Keratinocyte (primary cell): ENCODE results near the gene SELE. TPM values are rescaled to one million over a fixed set of nuclear protein-coding genes. Genes with fewer than 3 reads are reported as not detected.

ENCODE experiments used
- DNase-seq: peaks from one replicate; pipeline ENCODE4 v3.0.0-alpha.2; 2011; ENCODE audit warnings: low read depth, missing footprints, low spot score
- FAIRE-seq: peaks from 2 replicates; lab custom pipeline; 2011; peaks lifted over from hg19 to GRCh38; lab: Jason Lieb, UNC
- H2AFZ ChIP-seq: 2 replicates; pipeline ENCODE4 v1.6.0; 2012; ENCODE audit warnings: low read length, control low read depth, inconsistent platforms; ENCODE audit not compliant: control insufficient read depth
- H3K27ac ChIP-seq: 2 replicates; pipeline ENCODE4 v1.5.1; 2011; ENCODE audit warnings: low read length; ENCODE audit not compliant: control insufficient read depth, insufficient read depth
- H3K27me3 ChIP-seq: 3 replicates; pipeline ENCODE4 v1.6.0; 2011; ENCODE audit warnings: low read length; ENCODE audit not compliant: control insufficient read depth, insufficient read depth; ENCODE audit errors: extremely low read depth
- H3K36me3 ChIP-seq, 2 experiments: 2 replicates in 1 of 2; 3 replicates in 1 of 2; pipeline ENCODE4 v1.5.1; 2011; ENCODE audit warnings: low read length in 2 of 2, mild to moderate bottlenecking in 1 of 2; ENCODE audit not compliant: control insufficient read depth in 2 of 2, insufficient read depth in 2 of 2; ENCODE audit errors: extremely low read depth in 1 of 2
- H3K4me1 ChIP-seq: 3 replicates; pipeline ENCODE4 v1.5.1; 2011; ENCODE audit warnings: low read length; ENCODE audit not compliant: control insufficient read depth, insufficient read depth; ENCODE audit errors: extremely low read depth
- H3K4me2 ChIP-seq: 3 replicates; pipeline ENCODE4 v1.6.0; 2011; ENCODE audit warnings: low read depth, low read length; ENCODE audit not compliant: control insufficient read depth, insufficient read depth; ENCODE audit errors: extremely low read depth
- H3K4me3 ChIP-seq, 3 experiments: fragments of 200-600 bp in 1 of 3; sonication (generic) in 1 of 3; 2 replicates in 2 of 3; 3 replicates in 1 of 3; pipeline ENCODE4 v1.5.1; 2011 to 2016; ENCODE audit warnings: low read length in 3 of 3, mild to moderate bottlenecking in 3 of 3, control low read depth in 2 of 3, inconsistent platforms in 1 of 3, low read depth in 1 of 3, mixed read lengths in 1 of 3, mixed run types in 1 of 3, moderate library complexity in 1 of 3; ENCODE audit not compliant: control insufficient read depth in 2 of 3, insufficient read depth in 2 of 3; ENCODE audit errors: extremely low read depth in 1 of 3
- H3K79me2 ChIP-seq: 2 replicates; pipeline ENCODE4 v1.6.0; 2012; ENCODE audit warnings: low read length; ENCODE audit not compliant: control insufficient read depth, insufficient read depth
- H3K9ac ChIP-seq: 3 replicates; pipeline ENCODE4 v1.6.0; 2011; ENCODE audit warnings: low read length; ENCODE audit not compliant: control insufficient read depth, insufficient read depth; ENCODE audit errors: extremely low read depth
- H3K9me1 ChIP-seq: 3 replicates; pipeline ENCODE4 v1.6.0; 2011; ENCODE audit warnings: low read length; ENCODE audit not compliant: control insufficient read depth, insufficient read depth; ENCODE audit errors: extremely low read depth
- H3K9me3 ChIP-seq: 2 replicates; pipeline ENCODE4 v1.5.1; 2012; ENCODE audit warnings: low read depth, low read length; ENCODE audit not compliant: control insufficient read depth
- H4K20me1 ChIP-seq: 3 replicates; pipeline ENCODE4 v1.6.0; 2011; ENCODE audit warnings: low read length; ENCODE audit not compliant: control insufficient read depth, insufficient read depth; ENCODE audit errors: extremely low read depth
- EZH2 ChIP-seq: IDR thresholded peaks from one replicate; pipeline ENCODE4 v1.6.1; 2012; ENCODE audit warnings: inconsistent platforms, mild to moderate bottlenecking, low read length, moderate library complexity
- dilution Hi-C: fragments of 300-500 bp; cut with MboI; formaldehyde crosslinking; loops from one replicate; pipeline ENCODE4 v1.7.0; 2020; ENCODE audit warnings: low sequenced_read_pairs; ENCODE audit not compliant: extremely low pct_ligation_motif_present
- polyA plus RNA-seq, 5 experiments: library from polyadenylated mRNA; depleted of rRNA in 3 of 5; stranded (reverse) in 3 of 5; stranded (forward) in 1 of 5; unstranded in 1 of 5; fragments of >200 nt; gene quantifications; 1 replicate in 1 of 5; 2 replicates in 3 of 5; 3 replicates in 1 of 5; pipeline versions ENCODE4 v1.2.1 to v1.2.3, GENCODE V29; 2011 to 2012; ENCODE audit warnings: missing spikeins in 2 of 5, low read depth in 1 of 5, low replicate concordance in 1 of 5
- TF ChIP-seq, protein P1 (sequence below), 3 experiments: IDR thresholded peaks in 1 of 3; conservative IDR thresholded peaks in 1 of 3; optimal IDR thresholded peaks in 1 of 3; 2 replicates in 2 of 3; 3 replicates in 1 of 3; pipeline versions ENCODE3 to v1.5.1; 2011; ENCODE audit warnings: low read length in 3 of 3, mild to moderate bottlenecking in 3 of 3, moderate library complexity in 2 of 3, control low read depth in 1 of 3, inconsistent platforms in 1 of 3; ENCODE audit not compliant: insufficient read depth in 2 of 3; ENCODE audit errors: extremely low read depth in 1 of 3

The SELE gene
- polyA plus RNA-seq, 1 donor (not counting 4 experiments of a cell fraction or from before 2014, with no cell fraction given) = not detected

DNA sequence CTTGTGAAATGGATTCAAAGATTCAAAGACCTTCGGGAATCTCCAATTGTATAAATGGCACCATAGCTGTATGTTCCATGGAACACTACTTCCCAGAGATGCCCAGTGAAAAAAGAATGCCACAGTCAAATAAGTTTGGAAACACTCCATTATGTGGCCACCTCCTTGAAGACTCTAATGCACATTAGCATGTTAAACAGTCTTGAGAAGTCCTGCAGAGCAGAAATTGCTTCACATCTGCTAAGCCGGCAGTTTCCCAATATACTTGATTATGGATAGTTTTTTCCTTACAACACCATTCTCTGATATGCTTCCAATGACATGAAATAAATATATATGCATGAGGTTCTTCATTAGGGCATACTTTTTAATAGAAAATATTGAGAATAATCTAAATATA, 12.7 kb upstream of the SELE start:
- H3K9ac ChIP-seq = no peak overlapping the region
- no peaks in the 10 kb centered on the region for H3K79me2 ChIP-seq
- no peaks in the 10 kb centered on the region for H3K36me3 ChIP-seq
- no peak for DNase-seq
- H3K9me1 ChIP-seq = no peaks in the 10 kb centered on the region
- FAIRE-seq = no peak
- no peak overlapping the region for H3K4me3 ChIP-seq
- H2AFZ ChIP-seq = no peak overlapping the region
- H3K4me2 ChIP-seq = no peak overlapping the region
- no peak overlapping the region for H3K27ac ChIP-seq
- H3K4me1 ChIP-seq = no peaks in the 10 kb centered on the region
- no peak for TF ChIP-seq EZH2
- TF ChIP-seq, protein P1, sequence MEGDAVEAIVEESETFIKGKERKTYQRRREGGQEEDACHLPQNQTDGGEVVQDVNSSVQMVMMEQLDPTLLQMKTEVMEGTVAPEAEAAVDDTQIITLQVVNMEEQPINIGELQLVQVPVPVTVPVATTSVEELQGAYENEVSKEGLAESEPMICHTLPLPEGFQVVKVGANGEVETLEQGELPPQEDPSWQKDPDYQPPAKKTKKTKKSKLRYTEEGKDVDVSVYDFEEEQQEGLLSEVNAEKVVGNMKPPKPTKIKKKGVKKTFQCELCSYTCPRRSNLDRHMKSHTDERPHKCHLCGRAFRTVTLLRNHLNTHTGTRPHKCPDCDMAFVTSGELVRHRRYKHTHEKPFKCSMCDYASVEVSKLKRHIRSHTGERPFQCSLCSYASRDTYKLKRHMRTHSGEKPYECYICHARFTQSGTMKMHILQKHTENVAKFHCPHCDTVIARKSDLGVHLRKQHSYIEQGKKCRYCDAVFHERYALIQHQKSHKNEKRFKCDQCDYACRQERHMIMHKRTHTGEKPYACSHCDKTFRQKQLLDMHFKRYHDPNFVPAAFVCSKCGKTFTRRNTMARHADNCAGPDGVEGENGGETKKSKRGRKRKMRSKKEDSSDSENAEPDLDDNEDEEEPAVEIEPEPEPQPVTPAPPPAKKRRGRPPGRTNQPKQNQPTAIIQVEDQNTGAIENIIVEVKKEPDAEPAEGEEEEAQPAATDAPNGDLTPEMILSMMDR (optimal IDR thresholded peaks at IDR 0.05 in 1 of 3, IDR thresholded peaks at IDR 0.05 in 1 of 3, conservative IDR thresholded peaks at IDR 0.05 in 1 of 3; ENCODE audit: extremely low read depth in 1 of 3, insufficient read depth in 2 of 3, low read length in 3 of 3) = no peak
- H4K20me1 ChIP-seq = no peaks in the 10 kb centered on the region
- dilution Hi-C loops = no loop called here
- H3K27me3 ChIP-seq = no peaks in the 10 kb centered on the region
- no peaks in the 10 kb centered on the region for H3K9me3 ChIP-seq

DNA sequence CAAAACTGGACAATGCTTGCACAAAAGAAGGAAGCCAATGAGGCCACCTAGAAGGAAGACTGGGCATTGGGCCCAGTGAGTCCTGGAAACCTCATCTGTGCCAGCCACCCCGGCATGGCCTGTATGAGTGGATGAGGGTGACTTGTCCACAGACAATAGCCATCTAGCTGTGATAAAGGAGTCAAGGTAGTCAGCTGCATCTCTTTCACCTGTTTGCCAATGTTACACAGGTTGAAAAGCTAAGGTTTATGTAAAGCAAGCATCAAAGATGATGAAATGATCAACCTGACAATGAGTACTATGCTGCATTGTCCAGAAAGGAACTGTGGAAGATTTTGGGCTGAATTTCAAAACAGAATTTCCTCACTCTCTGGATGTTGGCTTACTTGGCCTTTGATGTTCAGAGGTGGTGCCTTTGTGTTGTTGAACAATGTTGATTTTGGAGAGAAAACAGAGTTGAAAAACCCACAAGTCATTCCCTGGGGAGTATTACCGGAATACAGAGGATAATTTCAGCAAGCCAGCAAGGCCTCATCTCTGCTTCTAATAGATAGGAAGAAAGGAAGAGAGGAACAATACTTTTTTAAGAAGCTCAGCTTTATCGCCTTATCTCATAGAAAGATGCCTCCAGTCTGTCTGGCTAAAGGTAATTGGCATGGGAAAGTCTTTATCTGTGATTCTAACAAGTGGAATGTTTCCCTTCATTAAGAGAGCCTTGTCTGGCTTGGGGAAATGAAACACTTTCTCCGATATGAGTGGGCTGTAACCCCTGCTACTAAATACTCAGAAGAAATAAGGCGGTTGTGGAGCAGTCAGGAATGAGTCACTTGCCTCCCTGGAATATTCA, 11.4 kb upstream of the SELE start:
- no peaks in the 10 kb centered on the region for H3K9me3 ChIP-seq
- H3K9ac ChIP-seq = no peak overlapping the region
- no peak overlapping the region for H3K4me3 ChIP-seq
- dilution Hi-C loops = no loop called here
- no peaks in the 10 kb centered on the region for H4K20me1 ChIP-seq
- FAIRE-seq (no peak), DNase-seq (no peak)
- H3K27ac ChIP-seq = no peak overlapping the region
- H3K4me1 ChIP-seq = no peaks in the 10 kb centered on the region
- H3K27me3 ChIP-seq = no peaks in the 10 kb centered on the region
- H3K36me3 ChIP-seq = no peaks in the 10 kb centered on the region
- H2AFZ ChIP-seq = no peak overlapping the region
- H3K9me1 ChIP-seq = no peaks in the 10 kb centered on the region
- TF ChIP-seq, protein P1 (optimal IDR thresholded peaks at IDR 0.05 in 1 of 3, IDR thresholded peaks at IDR 0.05 in 1 of 3, conservative IDR thresholded peaks at IDR 0.05 in 1 of 3; ENCODE audit: extremely low read depth in 1 of 3, insufficient read depth in 2 of 3, low read length in 3 of 3) = no peak
- TF ChIP-seq EZH2 = no peak
- H3K79me2 ChIP-seq = no peaks in the 10 kb centered on the region
- no peak overlapping the region for H3K4me2 ChIP-seq
